OCI-LY7 (cell line): ENCODE results near the gene KIF25. TPM values are rescaled to one million over a fixed set of nuclear protein-coding genes. Genes with fewer than 3 reads are reported as not detected.

Source experiments
- BruUV-seq: library from RNA; stranded (reverse); fragments of 400-500 nt; replicated peaks from 2 replicates; lab custom pipeline; 2021; lab: Mats Ljungman, UMichigan
- CTCF ChIA-PET: fragments of 300-600 bp; sonication (Branson Sonifier 250); formaldehyde crosslinking; loops from one replicate; lab custom pipeline; 2022; ENCODE audit warnings: antibody characterized with exemption; ENCODE audit not compliant: unreplicated experiment; lab: Charles Lee
- POLR2A ChIA-PET: fragments of 300-600 bp; sonication (Branson Sonifier 250); formaldehyde crosslinking; loops from one replicate; lab custom pipeline; 2022; ENCODE audit warnings: antibody characterized with exemption; lab: Charles Lee
- DNase-seq: peaks from one replicate; pipeline ENCODE4 v3.0.0-alpha.2; 2015; ENCODE audit warnings: low spot score
- H2AFZ ChIP-seq: fragments of 200-600 bp; sonication (generic), shearing (Covaris generic); 2 replicates; pipeline ENCODE4 v1.6.1; 2014; ENCODE audit warnings: mild to moderate bottlenecking, antibody characterized with exemption, low read length, moderate library complexity
- H3K27ac ChIP-seq: fragments of 200-600 bp; sonication (generic); 2 replicates; pipeline ENCODE4 v1.5.1; 2014; ENCODE audit warnings: mixed run types, low read depth, mild to moderate bottlenecking, moderate library complexity, low read length, inconsistent platforms; ENCODE audit not compliant: poor library complexity, severe bottlenecking
- H3K36me3 ChIP-seq: fragments of 200-600 bp; sonication (generic); 2 replicates; pipeline ENCODE4 v1.6.1; 2014; ENCODE audit warnings: mild to moderate bottlenecking, antibody characterized with exemption, low read length, moderate library complexity, mixed read lengths; ENCODE audit not compliant: insufficient read depth
- H3K4me1 ChIP-seq: fragments of 200-600 bp; sonication (generic); 2 replicates; pipeline ENCODE4 v1.5.1; 2014; ENCODE audit warnings: mild to moderate bottlenecking, low read length; ENCODE audit not compliant: insufficient read depth, poor library complexity, severe bottlenecking
- H3K4me2 ChIP-seq: fragments of 200-600 bp; sonication (generic); 2 replicates; pipeline ENCODE4 v1.6.1; 2014; ENCODE audit warnings: mild to moderate bottlenecking, low read length
- H3K4me3 ChIP-seq: fragments of 200-600 bp; sonication (generic); 2 replicates; pipeline ENCODE4 v1.5.1; 2014; ENCODE audit warnings: mild to moderate bottlenecking, low read depth, low read length; ENCODE audit not compliant: poor library complexity, severe bottlenecking
- H3K79me2 ChIP-seq: fragments of 200-600 bp; sonication (generic); 2 replicates; pipeline ENCODE4 v1.6.1; 2016; ENCODE audit warnings: low read depth, mild to moderate bottlenecking, low read length, moderate library complexity, mixed read lengths; ENCODE audit not compliant: insufficient read depth
- H3K9me2 ChIP-seq: fragments of 200-600 bp; sonication (generic); 2 replicates; pipeline ENCODE4 v1.6.1; 2016; ENCODE audit warnings: mild to moderate bottlenecking, low read length, mixed read lengths; ENCODE audit not compliant: insufficient read depth
- H3K9me3 ChIP-seq: fragments of 200-600 bp; sonication (generic); 2 replicates; pipeline ENCODE4 v1.6.1; 2014; ENCODE audit warnings: mild to moderate bottlenecking, mixed run types, low read length, mixed read lengths
- H4K20me1 ChIP-seq: fragments of 200-600 bp; sonication (generic); 2 replicates; pipeline ENCODE4 v1.6.1; 2014; ENCODE audit warnings: mild to moderate bottlenecking, antibody characterized with exemption, low read length, moderate library complexity, mixed read lengths; ENCODE audit not compliant: insufficient read depth
- CTCF ChIP-seq: fragments of 200-600 bp; sonication (generic); conservative IDR thresholded peaks from 2 replicates; pipeline ENCODE4 v1.5.1; 2014; ENCODE audit warnings: mild to moderate bottlenecking, antibody characterized with exemption, low read length, moderate library complexity, mixed read lengths
- EZH2phosphoT487 ChIP-seq: fragments of 200-600 bp; sonication (generic); IDR thresholded peaks from 2 replicates; pipeline ENCODE4 v1.6.1; 2018; ENCODE audit warnings: low read depth, borderline replicate concordance, mild to moderate bottlenecking, mixed run types, antibody characterized with exemption, low read length, moderate library complexity, mixed read lengths
- intact Hi-C: fragments of 100-400 bp; cut with micrococcal nuclease; formaldehyde crosslinking; loops from one replicate; pipeline ENCODE4 v1.10.0; 2022; ENCODE audit not compliant: unreplicated experiment
- total RNA-seq, 2 experiments: library from RNA; depleted of rRNA in 1 of 2; stranded (reverse); fragments of >200 nt in 1 of 2; shearing (Covaris generic) in 1 of 2; gene quantifications; 2 replicates each; pipeline ENCODE4 v1.2.3, GENCODE V29; 2014 to 2022

KIF25 gene
- total RNA-seq, 2 experiments from 2014 or later: not detected

- ChIA-PET CTCF (no interaction called here), POLR2A (no interaction called here)
- H3K9me2 ChIP-seq: no peaks in the 10 kb centered on the region
- peaks cover under 1% of the 10 kb centered on the region; the same call in 1 of the 2 replicates for H3K9me3 ChIP-seq
- BruUV-seq: no TSS peak
- H3K4me2 ChIP-seq: no peak overlapping the region
- intact Hi-C loops: no loop called here
- no peaks in the 10 kb centered on the region for H4K20me1 ChIP-seq
- H2AFZ ChIP-seq: no peak overlapping the region
- no peaks in the 10 kb centered on the region for H3K79me2 ChIP-seq
- H3K36me3 ChIP-seq: no peaks in the 10 kb centered on the region
- DNase-seq: no peak
- no peak overlapping the region for H3K4me3 ChIP-seq
- no peaks in the 10 kb centered on the region for H3K4me1 ChIP-seq
- H3K27ac ChIP-seq: no peak overlapping the region
- TF ChIP-seq CTCF (no peak), EZH2phosphoT487 (no peak)
These were observed 8.3 kb downstream of the KIF25 start for GRCh38 chr6:168005796-168006195.

- TF ChIP-seq EZH2phosphoT487 (no peak), CTCF (no peak)
- Histone ChIP-seq H3K36me3 (no peaks in the 10 kb centered on the region), H2AFZ (no peak overlapping the region), H3K4me1 (no peaks in the 10 kb centered on the region), H3K9me2 (no peaks in the 10 kb centered on the region), H3K4me3 (no peak overlapping the region), H3K4me2 (no peak overlapping the region), H4K20me1 (no peaks in the 10 kb centered on the region), H3K79me2 (no peaks in the 10 kb centered on the region), H3K9me3 (peaks cover 17% of the 10 kb centered on the region; the same call in 1 of the 2 replicates), H3K27ac (no peak overlapping the region)
- POLR2A ChIA-PET: no interaction called here
- DNase-seq: no peak
- BruUV-seq: no TSS peak
- CTCF ChIA-PET: no interaction called here
- intact Hi-C loops: no loop called here
These were observed 10.3 kb downstream of the KIF25 start for GRCh38 chr6:168007592-168008338.

DNA sequence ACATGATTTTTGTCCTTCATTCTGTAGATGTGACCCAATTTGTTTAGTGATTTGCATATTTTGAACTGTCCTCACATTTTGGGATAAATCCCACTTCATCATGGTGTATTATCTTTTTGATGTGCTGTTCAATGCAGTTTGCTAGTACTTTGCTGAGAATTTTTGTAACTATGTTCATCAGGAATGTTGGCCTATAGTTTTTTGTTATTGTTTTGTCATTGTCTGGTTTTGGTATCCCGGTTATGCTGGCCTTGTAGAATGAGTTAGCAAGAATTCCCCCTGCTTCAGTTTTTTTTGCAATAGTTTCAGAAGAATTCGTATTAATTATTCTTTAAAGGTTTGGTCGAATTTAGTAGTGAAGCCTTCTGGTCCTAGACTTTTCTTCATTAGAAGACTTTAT is 11.9 kb downstream of the KIF25 start:
- no peaks in the 10 kb centered on the region for H3K36me3 ChIP-seq
- no peak for DNase-seq
- POLR2A ChIA-PET: no interaction called here
- no peak overlapping the region for H3K4me3 ChIP-seq
- no peaks in the 10 kb centered on the region for H3K9me2 ChIP-seq
- H3K9me3 ChIP-seq: peaks cover 17% of the 10 kb centered on the region; the same call in 1 of the 2 replicates
- H3K4me1 ChIP-seq: no peaks in the 10 kb centered on the region
- no peak overlapping the region for H3K27ac ChIP-seq
- no peak overlapping the region for H2AFZ ChIP-seq
- H3K79me2 ChIP-seq: no peaks in the 10 kb centered on the region
- no peaks in the 10 kb centered on the region for H4K20me1 ChIP-seq
- H3K4me2 ChIP-seq: no peak overlapping the region
- intact Hi-C loops: no loop called here
- CTCF ChIA-PET: no interaction called here
- BruUV-seq: no TSS peak
- TF ChIP-seq EZH2phosphoT487 (no peak), CTCF (no peak)
